ENCODE results near the gene PCNT. TPM values are rescaled to one million over a fixed set of nuclear protein-coding genes. Genes with fewer than 3 reads are reported as not detected.

PCNT gene
- total RNA-seq, 3 donors from 2014 or later = 25.2 to 31.0 (median 28.5) TPM

- TF ChIP-seq POLR2AphosphoS5 (IDR thresholded peaks at IDR 0.05) (no peak), POLR2A (IDR thresholded peaks at IDR 0.05) (no peak), CTCF (IDR thresholded peaks at IDR 0.05) (no peak)
- Histone ChIP-seq H3K27me3 (no peaks in the 10 kb centered on the region), H3K36me3 (peaks cover 7% of the 10 kb centered on the region), H3K27ac (no peak overlapping the region), H3K9me3 (no peaks in the 10 kb centered on the region), H3K4me1 (no peaks in the 10 kb centered on the region), H3K4me3 (no peak overlapping the region)
- no peak for DNase-seq (ENCODE audit: low spot score in 2 of 2)
- intact Hi-C loops (cut with DNase I; ENCODE audit: low total_unique reads) = no loop called here
Measured at GRCh38 chr21:46413365-46413696, 89.4 kb downstream of the PCNT start.

- intact Hi-C loops (cut with DNase I; ENCODE audit: low total_unique reads) = no loop called here
- TF ChIP-seq POLR2A (IDR thresholded peaks at IDR 0.05) = no peak
- TF ChIP-seq POLR2AphosphoS5 (IDR thresholded peaks at IDR 0.05) = no peak
- H3K27me3 ChIP-seq = no peaks in the 10 kb centered on the region
- no peak overlapping the region for H3K4me3 ChIP-seq
- H3K4me1 ChIP-seq = no peaks in the 10 kb centered on the region
- H3K27ac ChIP-seq = no peak overlapping the region
- no peak for DNase-seq (ENCODE audit: low spot score in 2 of 2)
- H3K9me3 ChIP-seq = no peaks in the 10 kb centered on the region
- peaks cover 7% of the 10 kb centered on the region for H3K36me3 ChIP-seq
Measured at GRCh38 chr21:46414965-46415275, 91.0 kb downstream of the PCNT start.

- TF ChIP-seq POLR2A (IDR thresholded peaks at IDR 0.05) (no peak), POLR2AphosphoS5 (IDR thresholded peaks at IDR 0.05) (no peak), CTCF (IDR thresholded peaks at IDR 0.05) (no peak)
- H3K4me1 ChIP-seq = no peaks in the 10 kb centered on the region
- H3K27ac ChIP-seq = no peak overlapping the region
- no peaks in the 10 kb centered on the region for H3K9me3 ChIP-seq
- no peak for DNase-seq (ENCODE audit: low spot score in 2 of 2)
- peaks cover 7% of the 10 kb centered on the region for H3K36me3 ChIP-seq
- intact Hi-C loops (cut with DNase I; ENCODE audit: low total_unique reads) = no loop called here
- no peak overlapping the region for H3K4me3 ChIP-seq
- no peaks in the 10 kb centered on the region for H3K27me3 ChIP-seq
Measured at GRCh38 chr21:46416551-46416950, 92.6 kb downstream of the PCNT start.

DNA sequence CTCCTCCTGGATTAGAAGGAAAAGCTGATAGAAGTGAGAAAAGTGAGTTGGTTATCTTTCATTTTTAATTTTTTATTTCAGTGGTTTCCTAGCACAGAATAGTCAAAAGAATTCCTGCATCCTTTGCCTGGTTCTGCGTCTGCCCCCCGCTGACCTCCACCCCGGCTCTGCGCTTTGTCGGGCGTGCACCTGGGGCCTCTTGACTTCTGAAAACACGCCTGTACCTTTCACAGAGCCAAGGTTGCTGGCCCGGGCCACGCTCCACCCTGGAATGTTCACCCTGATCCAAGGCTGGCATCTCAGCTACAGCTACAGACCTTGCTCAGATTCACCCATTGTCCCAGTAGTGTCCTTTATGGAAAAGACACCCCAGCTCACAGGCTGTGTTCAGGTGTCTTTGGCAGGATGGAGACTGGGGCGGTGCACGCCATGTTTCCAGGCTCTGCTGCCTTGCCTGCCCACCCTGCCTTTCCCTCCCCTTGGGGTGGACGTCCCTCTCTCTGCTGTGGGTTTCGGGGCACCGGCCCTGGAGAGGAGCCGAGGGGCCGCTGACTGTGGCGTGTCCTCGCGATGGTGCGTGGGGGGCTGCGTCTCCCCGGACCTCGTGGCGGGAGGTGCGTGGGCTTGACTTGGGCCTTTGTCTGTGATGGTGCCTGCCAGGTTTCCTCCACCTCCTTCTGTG is 94.5 kb downstream of the PCNT start:
- Histone ChIP-seq H3K9me3 (no peaks in the 10 kb centered on the region), H3K4me3 (no peak overlapping the region), H3K36me3 (peaks cover 7% of the 10 kb centered on the region), H3K27me3 (no peaks in the 10 kb centered on the region), H3K4me1 (no peaks in the 10 kb centered on the region), H3K27ac (no peak overlapping the region)
- DNase-seq (ENCODE audit: low spot score in 2 of 2) = no peak
- intact Hi-C loops (cut with DNase I; ENCODE audit: low total_unique reads) = no loop called here
- TF ChIP-seq POLR2AphosphoS5 (IDR thresholded peaks at IDR 0.05) = no peak
- no peak for TF ChIP-seq CTCF (IDR thresholded peaks at IDR 0.05)
- TF ChIP-seq POLR2A (IDR thresholded peaks at IDR 0.05) = no peak

GRCh38 chr21:46420241-46421190 is 96.6 kb downstream of the PCNT start:
- intact Hi-C loops (cut with DNase I; ENCODE audit: low total_unique reads) = no loop called here
- no peak for DNase-seq (ENCODE audit: low spot score in 2 of 2)
- H3K36me3 ChIP-seq = peaks cover 7% of the 10 kb centered on the region
- H3K4me3 ChIP-seq = no peak overlapping the region
- H3K4me1 ChIP-seq = no peaks in the 10 kb centered on the region
- no peak for TF ChIP-seq POLR2AphosphoS5 (IDR thresholded peaks at IDR 0.05)
- TF ChIP-seq POLR2A (IDR thresholded peaks at IDR 0.05) = no peak
- no peak for TF ChIP-seq CTCF (IDR thresholded peaks at IDR 0.05)
- no peaks in the 10 kb centered on the region for H3K9me3 ChIP-seq
- no peak overlapping the region for H3K27ac ChIP-seq
- no peaks in the 10 kb centered on the region for H3K27me3 ChIP-seq

All from breast epithelium (tissue), 4 donors.